GM23338 (cell line): ENCODE measurements around the gene KIAA0753.

Source experiments
- CTCF ChIP-seq, 2 experiments: fragments of 200-600 bp in 1 of 2; sonication (generic) in 1 of 2; conservative IDR thresholded peaks; 2 replicates each; pipeline versions ENCODE4 v1.5.1 to v1.6.1; 2016 to 2017; ENCODE audit warnings: antibody characterized with exemption in 2 of 2, low read depth in 2 of 2, mild to moderate bottlenecking in 2 of 2, moderate library complexity in 1 of 2
- STAT1 ChIP-seq: IDR thresholded peaks from one replicate; pipeline ENCODE4 v1.6.1; 2016; ENCODE audit warnings: antibody characterized with exemption; ENCODE audit not compliant: unreplicated experiment

GRCh38 chr17:6676802-6677157 lies 36.3 kb upstream of the KIAA0753 start:
- TF ChIP-seq CTCF (conservative IDR thresholded peaks at IDR 0.05; ENCODE audit: low read depth in 2 of 2) = no peak
- TF ChIP-seq STAT1 = no peak
